HepG2 (cell line): ENCODE measurements around the gene LRP10. TPM values are rescaled to one million over a fixed set of nuclear protein-coding genes. Genes with fewer than 3 reads are reported as not detected.

Experiments
- ARID2 ChIP-seq: sonication (generic); formaldehyde crosslinking; IDR thresholded peaks from 2 replicates; pipeline ENCODE4 v1.8.1; 2022; ENCODE audit warnings: mild to moderate bottlenecking, missing genetic modification reagents, borderline replicate concordance
- ATF7 ChIP-seq, 2 experiments: fragments of 450-650 bp in 1 of 2; sonication (generic) in 1 of 2; formaldehyde crosslinking in 1 of 2; IDR thresholded peaks; 2 replicates each; pipeline versions ENCODE4 v1.4.0 to v1.6.1; 2016 to 2020; ENCODE audit warnings: antibody characterized with exemption in 1 of 2, mild to moderate bottlenecking in 1 of 2, missing genetic modification reagents in 1 of 2
- FIP1L1 ChIP-seq: fragments of 200-400 bp; formaldehyde crosslinking; IDR thresholded peaks from 2 replicates; pipeline ENCODE4 v1.6.1; 2018; ENCODE audit warnings: low read depth, mild to moderate bottlenecking, low read length, moderate library complexity, borderline replicate concordance; ENCODE audit not compliant: insufficient read depth
- KDM6A ChIP-seq: IDR thresholded peaks from 2 replicates; pipeline ENCODE4 v1.6.1; 2016; ENCODE audit warnings: low read depth
- MIER2 ChIP-seq: IDR thresholded peaks from 2 replicates; pipeline ENCODE4 v1.6.1; 2016; ENCODE audit warnings: missing biosample characterization, missing genetic modification reagents
- NCOA1 ChIP-seq: sonication (generic); formaldehyde crosslinking; IDR thresholded peaks from 2 replicates; pipeline ENCODE4 v1.9.0; 2021; ENCODE audit warnings: missing genetic modification reagents
- NR1H2 ChIP-seq: sonication (generic); formaldehyde crosslinking; IDR thresholded peaks from 2 replicates; pipeline ENCODE4 v1.8.1; 2022; ENCODE audit warnings: low read depth, missing genetic modification reagents, borderline replicate concordance
- NR2F6 ChIP-seq, 2 experiments: IDR thresholded peaks; 2 replicates each; pipeline ENCODE4 v1.6.1; 2016; ENCODE audit warnings: antibody characterized with exemption in 1 of 2, mild to moderate bottlenecking in 1 of 2
- PHF8 ChIP-seq: sonication (generic); formaldehyde crosslinking; IDR thresholded peaks from 2 replicates; pipeline ENCODE4 v1.5.0; 2020; ENCODE audit warnings: missing genetic modification reagents
- RXRB ChIP-seq: IDR thresholded peaks from 2 replicates; pipeline ENCODE4 v1.6.1; 2016; ENCODE audit warnings: borderline replicate concordance, missing genetic modification reagents, missing compliant biosample characterization
- SNRNP70 ChIP-seq: fragments of 200-400 bp; formaldehyde crosslinking; IDR thresholded peaks from 2 replicates; pipeline ENCODE4 v1.6.1; 2017; ENCODE audit warnings: mild to moderate bottlenecking, low read depth, low read length, moderate library complexity
- XBP1 ChIP-seq: sonication (generic); formaldehyde crosslinking; IDR thresholded peaks from 2 replicates; pipeline ENCODE4 v1.5.0; 2020; ENCODE audit warnings: missing genetic modification reagents
- ZFP41 ChIP-seq: sonication (generic); formaldehyde crosslinking; IDR thresholded peaks from 2 replicates; pipeline ENCODE4 v1.4.0; 2020; ENCODE audit warnings: mild to moderate bottlenecking, missing genetic modification reagents, borderline replicate concordance
- ZKSCAN5 ChIP-seq: sonication (generic); formaldehyde crosslinking; IDR thresholded peaks from 2 replicates; pipeline ENCODE4 v1.5.1; 2020; ENCODE audit warnings: mild to moderate bottlenecking, missing genetic modification reagents
- ZNF24 ChIP-seq: fragments of 450-650 bp; IDR thresholded peaks from 2 replicates; pipeline ENCODE4 v1.6.1; 2017; ENCODE audit warnings: antibody characterized with exemption, mild to moderate bottlenecking
- ZNF251 ChIP-seq: sonication (generic); formaldehyde crosslinking; IDR thresholded peaks from 2 replicates; pipeline ENCODE4 v1.9.0; 2021; ENCODE audit warnings: mild to moderate bottlenecking, missing genetic modification reagents
- ZNF432 ChIP-seq: sonication (generic); formaldehyde crosslinking; IDR thresholded peaks from 2 replicates; pipeline ENCODE4 v1.5.0; 2020; ENCODE audit warnings: missing genetic modification reagents, mild to moderate bottlenecking, borderline replicate concordance
- ZNF460 ChIP-seq: sonication (generic); formaldehyde crosslinking; IDR thresholded peaks from 2 replicates; pipeline ENCODE4 v1.5.1; 2020; ENCODE audit warnings: missing genetic modification reagents, mild to moderate bottlenecking, borderline replicate concordance
- ZNF484 ChIP-seq: sonication (generic); formaldehyde crosslinking; IDR thresholded peaks from 2 replicates; pipeline ENCODE4 v1.5.1; 2020; ENCODE audit warnings: mild to moderate bottlenecking, low read depth, missing genetic modification reagents, borderline replicate concordance
- ZNF776 ChIP-seq: sonication (generic); formaldehyde crosslinking; IDR thresholded peaks from 2 replicates; pipeline ENCODE4 v1.4.0; 2020; ENCODE audit warnings: mild to moderate bottlenecking, missing genetic modification reagents
- ZNF792 ChIP-seq: IDR thresholded peaks from 2 replicates; pipeline ENCODE4 v1.6.1; 2016
- ZSCAN30 ChIP-seq: sonication (generic); formaldehyde crosslinking; IDR thresholded peaks from 2 replicates; pipeline ENCODE4 v1.5.0; 2020; ENCODE audit warnings: mild to moderate bottlenecking, missing genetic modification reagents
- polyA plus RNA-seq, 8 experiments: library from polyadenylated mRNA; depleted of rRNA in 3 of 8; stranded (reverse) in 7 of 8; unstranded in 1 of 8; fragments of >200 nt; fragmentation: Illumina TruSeq in 4 of 8; extraction: Trizol in 4 of 8; gene quantifications; 2 replicates each; pipeline versions ENCODE4 v1.2.1 to v1.2.3, GENCODE V29; 2011 to 2016; ENCODE audit warnings: low read depth in 4 of 8, missing spikeins in 1 of 8, mixed read lengths in 1 of 8; ENCODE audit not compliant: insufficient read depth in 1 of 8
- total RNA-seq, 5 experiments: library from RNA; depleted of rRNA; stranded (reverse); fragments of >200 nt; fragmentation: Illumina TruSeq; extraction: Trizol; gene quantifications; 2 replicates each; pipeline ENCODE4 v1.2.3, GENCODE V29; 2016; ENCODE audit warnings: low read depth in 1 of 5
- TF ChIP-seq, protein P1 (sequence below): sonication (generic); formaldehyde crosslinking; IDR thresholded peaks from 2 replicates; pipeline ENCODE4 v1.5.0; 2020; ENCODE audit warnings: mild to moderate bottlenecking, low read depth, missing genetic modification reagents, borderline replicate concordance
- TF ChIP-seq, protein P2 (sequence below): IDR thresholded peaks from 2 replicates; pipeline ENCODE4 v1.6.1; 2016; ENCODE audit warnings: low read depth
- TF ChIP-seq, protein P3 (sequence below): sonication (generic); formaldehyde crosslinking; IDR thresholded peaks from 2 replicates; pipeline ENCODE4 v1.5.1; 2020; ENCODE audit warnings: missing genetic modification reagents, mild to moderate bottlenecking, borderline replicate concordance
- TF ChIP-seq, protein P4 (sequence below): fragments of 450-650 bp; IDR thresholded peaks from 2 replicates; pipeline ENCODE4 v1.6.1; 2016

The LRP10 gene
- total and polyA plus RNA-seq, 2 of the 13 experiments (the other 11 are each of a cell fraction or from before 2014, with no cell fraction given), result 16.9 to 45.2 TPM

DNA sequence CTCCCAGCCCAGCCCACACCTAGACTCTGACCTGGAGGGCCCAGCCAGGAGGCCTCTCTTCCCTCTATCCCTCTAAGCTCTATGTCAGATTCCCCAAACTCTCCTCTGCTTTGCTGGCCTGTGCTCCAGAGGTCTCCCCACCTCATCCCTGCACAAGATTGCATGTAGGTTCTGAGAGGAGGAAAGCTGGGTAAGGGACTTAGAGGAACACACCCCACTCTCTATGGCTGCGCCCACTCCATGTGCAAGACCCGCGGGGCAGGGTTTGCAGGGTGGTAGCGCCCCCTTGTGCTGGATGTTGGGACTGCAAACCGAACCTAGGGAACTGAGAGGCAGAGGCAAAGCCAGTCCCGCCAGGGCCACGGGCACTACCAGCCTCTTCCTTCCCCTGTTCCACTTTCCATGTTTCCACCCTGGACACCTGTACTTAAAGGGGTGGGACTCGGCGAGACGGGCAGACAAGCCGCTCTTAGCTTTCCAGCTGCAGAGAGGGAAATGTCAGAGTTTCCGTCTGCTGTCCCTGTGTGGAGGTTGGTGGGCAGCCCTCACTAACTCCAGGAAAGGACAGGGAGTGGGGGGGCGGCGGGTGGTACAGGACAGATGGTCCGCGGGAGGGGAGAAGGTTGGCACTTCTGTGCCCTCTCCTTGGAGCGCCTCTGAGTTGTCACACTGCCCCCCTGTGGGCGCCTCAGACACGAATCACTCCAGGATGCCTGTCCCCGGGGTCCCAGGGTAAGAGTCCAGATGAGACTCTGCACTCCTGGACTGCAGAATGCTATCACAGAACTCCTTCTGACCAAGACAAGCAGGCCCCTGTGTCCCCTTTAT lies 18.4 kb upstream of the LRP10 start (continued):
- no peak for TF ChIP-seq ZSCAN30 (CRISPR knock-in tag)
- TF ChIP-seq ZNF24, result no peak
- TF ChIP-seq XBP1, result no peak
- no peak for TF ChIP-seq KDM6A (CRISPR knock-in tag)
- TF ChIP-seq ZFP41, result 0 out of 2 replicates have a peak, but pooled peaks have one; percentile 4
- peak; percentile 89; the same call in 1 of the 2 replicates for TF ChIP-seq ZNF776 (CRISPR knock-in tag)
- peak; percentile 70; the same call in 1 of the 2 replicates for TF ChIP-seq RXRB
- 0 out of 2 replicates have a peak, but pooled peaks have one; percentile 24 for TF ChIP-seq ZKSCAN5 (CRISPR knock-in tag)
- peak; percentile 55; the same call in 1 of the 2 replicates for TF ChIP-seq ZNF792 (CRISPR knock-in tag)
- peak; percentile 83 for TF ChIP-seq MIER2 (CRISPR knock-in tag)
- TF ChIP-seq ZNF432 (CRISPR knock-in tag), result no peak
- no peak for TF ChIP-seq ZNF460
- TF ChIP-seq, protein P1, sequence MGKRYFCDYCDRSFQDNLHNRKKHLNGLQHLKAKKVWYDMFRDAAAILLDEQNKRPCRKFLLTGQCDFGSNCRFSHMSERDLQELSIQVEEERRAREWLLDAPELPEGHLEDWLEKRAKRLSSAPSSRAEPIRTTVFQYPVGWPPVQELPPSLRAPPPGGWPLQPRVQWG, result 0 out of 2 replicates have a peak, but pooled peaks have one; percentile 42
- peak; percentile 66; the same call in 1 of the 2 replicates for TF ChIP-seq ZNF484 (CRISPR knock-in tag)
- peak; percentile 95; the same call in 1 of the 2 replicates for TF ChIP-seq ZNF251 (CRISPR knock-in tag)
- peak; percentile 64; the same call in 1 of the 2 replicates for TF ChIP-seq NCOA1 (CRISPR knock-in tag)
- no peak for TF ChIP-seq ATF7 (IDR thresholded peaks at IDR 0.05)
- peak; percentile 89; the same call in 1 of the 2 replicates for TF ChIP-seq ATF7 (CRISPR knock-in tag; IDR thresholded peaks at IDR 0.05)
- TF ChIP-seq, protein P2, sequence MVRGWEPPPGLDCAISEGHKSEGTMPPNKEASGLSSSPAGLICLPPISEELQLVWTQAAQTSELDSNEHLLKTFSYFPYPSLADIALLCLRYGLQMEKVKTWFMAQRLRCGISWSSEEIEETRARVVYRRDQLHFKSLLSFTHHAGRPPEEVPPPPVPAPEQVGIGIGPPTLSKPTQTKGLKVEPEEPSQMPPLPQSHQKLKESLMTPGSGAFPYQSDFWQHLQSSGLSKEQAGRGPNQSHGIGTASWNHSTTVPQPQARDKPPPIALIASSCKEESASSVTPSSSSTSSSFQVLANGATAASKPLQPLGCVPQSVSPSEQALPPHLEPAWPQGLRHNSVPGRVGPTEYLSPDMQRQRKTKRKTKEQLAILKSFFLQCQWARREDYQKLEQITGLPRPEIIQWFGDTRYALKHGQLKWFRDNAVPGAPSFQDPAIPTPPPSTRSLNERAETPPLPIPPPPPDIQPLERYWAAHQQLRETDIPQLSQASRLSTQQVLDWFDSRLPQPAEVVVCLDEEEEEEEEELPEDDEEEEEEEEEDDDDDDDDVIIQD (CRISPR knock-in tag), result peak; percentile 86
- TF ChIP-seq, protein P3, sequence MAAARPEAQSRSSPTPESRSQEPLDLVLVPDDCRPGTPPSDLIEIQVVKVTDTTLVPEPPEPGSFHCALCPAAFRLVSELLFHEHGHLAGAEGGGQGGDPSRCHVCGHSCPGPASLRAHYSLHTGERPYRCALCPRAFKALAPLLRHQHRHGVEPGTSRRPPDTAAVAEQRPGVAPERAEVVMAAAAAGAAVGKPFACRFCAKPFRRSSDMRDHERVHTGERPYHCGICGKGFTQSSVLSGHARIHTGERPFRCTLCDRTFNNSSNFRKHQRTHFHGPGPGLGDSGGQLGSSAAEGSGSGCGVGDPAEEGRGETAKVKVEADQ (CRISPR knock-in tag), result peak; percentile 76; the same call in 1 of the 2 replicates
- no peak for TF ChIP-seq FIP1L1
- peak; percentile 59; the same call in 1 of the 2 replicates for TF ChIP-seq NR2F6 (IDR thresholded peaks at IDR 0.05)
- peak; percentile 46; the same call in 1 of the 2 replicates for TF ChIP-seq NR2F6 (CRISPR knock-in tag; IDR thresholded peaks at IDR 0.05)
- peak; percentile 69 for TF ChIP-seq PHF8 (CRISPR knock-in tag)
- TF ChIP-seq NR1H2 (CRISPR knock-in tag), result no peak
- TF ChIP-seq SNRNP70, result no peak
- TF ChIP-seq, protein P4, sequence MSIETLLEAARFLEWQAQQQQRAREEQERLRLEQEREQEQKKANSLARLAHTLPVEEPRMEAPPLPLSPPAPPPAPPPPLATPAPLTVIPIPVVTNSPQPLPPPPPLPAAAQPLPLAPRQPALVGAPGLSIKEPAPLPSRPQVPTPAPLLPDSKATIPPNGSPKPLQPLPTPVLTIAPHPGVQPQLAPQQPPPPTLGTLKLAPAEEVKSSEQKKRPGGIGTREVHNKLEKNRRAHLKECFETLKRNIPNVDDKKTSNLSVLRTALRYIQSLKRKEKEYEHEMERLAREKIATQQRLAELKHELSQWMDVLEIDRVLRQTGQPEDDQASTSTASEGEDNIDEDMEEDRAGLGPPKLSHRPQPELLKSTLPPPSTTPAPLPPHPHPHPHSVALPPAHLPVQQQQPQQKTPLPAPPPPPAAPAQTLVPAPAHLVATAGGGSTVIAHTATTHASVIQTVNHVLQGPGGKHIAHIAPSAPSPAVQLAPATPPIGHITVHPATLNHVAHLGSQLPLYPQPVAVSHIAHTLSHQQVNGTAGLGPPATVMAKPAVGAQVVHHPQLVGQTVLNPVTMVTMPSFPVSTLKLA, result no peak
- peak; percentile 34 for TF ChIP-seq ARID2 (CRISPR knock-in tag)
